ENCODE data around the gene ZMYND10. TPM values are rescaled to one million over a fixed set of nuclear protein-coding genes. Genes with fewer than 3 reads are reported as not detected.

ZMYND10 gene
- total RNA-seq, 1 experiment from 2014 or later = 0.74 TPM

DNA sequence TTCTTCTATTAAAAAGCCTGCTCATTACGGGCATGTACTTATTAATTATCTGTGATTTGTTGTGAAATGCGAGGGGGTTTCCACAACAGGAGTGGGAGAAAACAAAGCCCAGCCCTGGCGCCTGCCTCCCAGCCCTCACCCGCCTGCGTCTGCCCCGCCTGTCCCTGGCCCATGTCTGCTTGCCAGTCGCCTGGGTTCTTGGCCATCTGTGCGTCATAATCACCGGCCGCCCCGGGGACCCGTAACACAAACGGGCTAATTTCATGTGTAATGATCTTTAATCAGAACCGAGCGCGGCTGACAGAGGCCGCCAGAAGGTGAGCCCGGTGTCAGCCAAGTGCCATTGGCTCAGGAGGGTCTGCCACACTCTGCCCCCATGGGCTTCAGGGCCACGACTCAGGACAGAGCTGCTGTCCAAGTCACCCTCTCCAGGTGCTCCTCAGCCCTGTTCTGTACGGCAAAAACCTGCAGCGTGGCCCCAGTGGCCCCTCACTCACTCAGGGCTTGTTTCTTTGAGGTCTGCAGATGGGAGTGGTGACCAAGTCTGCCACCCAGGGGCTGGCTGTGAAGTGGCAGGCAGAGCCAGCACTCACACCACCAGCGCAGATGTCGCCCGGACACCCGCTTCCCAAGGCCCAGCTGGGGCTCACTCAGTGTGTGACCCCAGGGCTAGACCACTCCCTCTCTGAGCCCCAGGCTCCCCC, 42.6 kb upstream of the ZMYND10 start:
- Mint-ChIP-seq H3K27me3 (ENCODE audit: low read depth) (no peaks in the 10 kb centered on the region), H3K9me3 (no peaks in the 10 kb centered on the region), H3K36me3 (no peaks in the 10 kb centered on the region), H3K4me3 (no peak overlapping the region), H3K27ac (no peak overlapping the region), H3K4me1 (no peaks in the 10 kb centered on the region)
- TF ChIP-seq GRHL2 (CRISPR knock-in tag; IDR thresholded peaks at IDR 0.05; ENCODE audit: insufficient replicate concordance, severe bottlenecking) = no peak
- no peak for TF ChIP-seq TP53 (CRISPR knock-in tag; IDR thresholded peaks at IDR 0.05)
- TF ChIP-seq TEAD4 (CRISPR knock-in tag; IDR thresholded peaks at IDR 0.05) = no peak
- TF ChIP-seq, protein P1, sequence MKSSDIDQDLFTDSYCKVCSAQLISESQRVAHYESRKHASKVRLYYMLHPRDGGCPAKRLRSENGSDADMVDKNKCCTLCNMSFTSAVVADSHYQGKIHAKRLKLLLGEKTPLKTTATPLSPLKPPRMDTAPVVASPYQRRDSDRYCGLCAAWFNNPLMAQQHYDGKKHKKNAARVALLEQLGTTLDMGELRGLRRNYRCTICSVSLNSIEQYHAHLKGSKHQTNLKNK (CRISPR knock-in tag; IDR thresholded peaks at IDR 0.05) = no peak
- 0 out of 2 replicates have a peak, but pooled peaks have one; percentile 24 for TF ChIP-seq ZBTB21 (CRISPR knock-in tag; IDR thresholded peaks at IDR 0.05; ENCODE audit: borderline replicate concordance)
- TF ChIP-seq, protein P2, sequence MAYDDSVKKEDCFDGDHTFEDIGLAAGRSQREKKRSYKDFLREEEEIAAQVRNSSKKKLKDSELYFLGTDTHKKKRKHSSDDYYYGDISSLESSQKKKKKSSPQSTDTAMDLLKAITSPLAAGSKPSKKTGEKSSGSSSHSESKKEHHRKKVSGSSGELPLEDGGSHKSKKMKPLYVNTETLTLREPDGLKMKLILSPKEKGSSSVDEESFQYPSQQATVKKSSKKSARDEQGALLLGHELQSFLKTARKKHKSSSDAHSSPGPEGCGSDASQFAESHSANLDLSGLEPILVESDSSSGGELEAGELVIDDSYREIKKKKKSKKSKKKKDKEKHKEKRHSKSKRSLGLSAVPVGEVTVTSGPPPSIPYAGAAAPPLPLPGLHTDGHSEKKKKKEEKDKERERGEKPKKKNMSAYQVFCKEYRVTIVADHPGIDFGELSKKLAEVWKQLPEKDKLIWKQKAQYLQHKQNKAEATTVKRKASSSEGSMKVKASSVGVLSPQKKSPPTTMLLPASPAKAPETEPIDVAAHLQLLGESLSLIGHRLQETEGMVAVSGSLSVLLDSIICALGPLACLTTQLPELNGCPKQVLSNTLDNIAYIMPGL (CRISPR knock-in tag; IDR thresholded peaks at IDR 0.05) = no peak
- POLR2A ChIA-PET = interaction anchor here (0.5 to 0.6 kb wide), 2 partner anchors 39 to 1086 kb away, joined by 3 read pairs; no protein-coding TSS in a partner anchor
- CTCF ChIA-PET = interaction anchor here (0.6 to 3.7 kb wide), 11 partner anchors 13 to 224 kb away, joined by 3 to 15 read pairs (median 4); partner anchors contain the start of genes CISH, CYB561D2, NPRL2 and ZMYND10
- DNase-seq (ENCODE audit: low spot score) = peak; percentile 66
- peak; percentile 84 for ATAC-seq

DNA sequence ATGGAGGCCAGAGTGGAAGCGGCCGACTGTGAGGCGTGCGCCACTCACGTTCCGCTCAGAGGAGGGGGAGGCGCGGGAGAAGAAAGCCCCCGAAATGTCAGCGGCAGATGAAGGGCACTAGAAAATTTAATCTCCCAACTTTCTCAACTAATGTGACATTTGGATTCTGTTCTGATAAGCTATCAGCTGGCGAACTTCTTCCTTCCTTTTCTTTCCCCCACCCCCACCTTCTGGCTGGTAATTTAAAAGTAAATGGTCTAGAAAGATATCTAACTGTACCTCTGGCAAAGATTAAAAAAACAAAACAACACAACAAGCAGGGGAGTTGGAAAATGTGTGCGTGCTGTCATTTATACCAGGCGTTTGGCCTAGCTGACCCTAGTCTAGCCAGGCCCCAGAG, 40.2 kb upstream of the ZMYND10 start:
- Mint-ChIP-seq H3K27me3 (ENCODE audit: low read depth) (no peaks in the 10 kb centered on the region), H3K4me3 (no peak overlapping the region), H3K4me1 (no peaks in the 10 kb centered on the region), H3K36me3 (no peaks in the 10 kb centered on the region), H3K27ac (no peak overlapping the region), H3K9me3 (no peaks in the 10 kb centered on the region)
- no peak for TF ChIP-seq RORB (CRISPR knock-in tag; IDR thresholded peaks at IDR 0.05)
- TF ChIP-seq EMX1 (CRISPR knock-in tag; IDR thresholded peaks at IDR 0.05) = no peak
- no peak for TF ChIP-seq ZNF416 (CRISPR knock-in tag; IDR thresholded peaks at IDR 0.05)
- TF ChIP-seq, protein P3, sequence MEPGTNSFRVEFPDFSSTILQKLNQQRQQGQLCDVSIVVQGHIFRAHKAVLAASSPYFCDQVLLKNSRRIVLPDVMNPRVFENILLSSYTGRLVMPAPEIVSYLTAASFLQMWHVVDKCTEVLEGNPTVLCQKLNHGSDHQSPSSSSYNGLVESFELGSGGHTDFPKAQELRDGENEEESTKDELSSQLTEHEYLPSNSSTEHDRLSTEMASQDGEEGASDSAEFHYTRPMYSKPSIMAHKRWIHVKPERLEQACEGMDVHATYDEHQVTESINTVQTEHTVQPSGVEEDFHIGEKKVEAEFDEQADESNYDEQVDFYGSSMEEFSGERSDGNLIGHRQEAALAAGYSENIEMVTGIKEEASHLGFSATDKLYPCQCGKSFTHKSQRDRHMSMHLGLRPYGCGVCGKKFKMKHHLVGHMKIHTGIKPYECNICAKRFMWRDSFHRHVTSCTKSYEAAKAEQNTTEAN (CRISPR knock-in tag; IDR thresholded peaks at IDR 0.05) = no peak
- TF ChIP-seq, protein P4, sequence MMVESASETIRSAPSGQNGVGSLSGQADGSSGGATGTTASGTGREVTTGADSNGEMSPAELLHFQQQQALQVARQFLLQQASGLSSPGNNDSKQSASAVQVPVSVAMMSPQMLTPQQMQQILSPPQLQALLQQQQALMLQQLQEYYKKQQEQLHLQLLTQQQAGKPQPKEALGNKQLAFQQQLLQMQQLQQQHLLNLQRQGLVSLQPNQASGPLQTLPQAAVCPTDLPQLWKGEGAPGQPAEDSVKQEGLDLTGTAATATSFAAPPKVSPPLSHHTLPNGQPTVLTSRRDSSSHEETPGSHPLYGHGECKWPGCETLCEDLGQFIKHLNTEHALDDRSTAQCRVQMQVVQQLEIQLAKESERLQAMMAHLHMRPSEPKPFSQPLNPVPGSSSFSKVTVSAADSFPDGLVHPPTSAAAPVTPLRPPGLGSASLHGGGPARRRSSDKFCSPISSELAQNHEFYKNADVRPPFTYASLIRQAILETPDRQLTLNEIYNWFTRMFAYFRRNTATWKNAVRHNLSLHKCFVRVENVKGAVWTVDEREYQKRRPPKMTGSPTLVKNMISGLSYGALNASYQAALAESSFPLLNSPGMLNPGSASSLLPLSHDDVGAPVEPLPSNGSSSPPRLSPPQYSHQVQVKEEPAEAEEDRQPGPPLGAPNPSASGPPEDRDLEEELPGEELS (CRISPR knock-in tag; IDR thresholded peaks at IDR 0.05) = no peak
- TF ChIP-seq, protein P5, sequence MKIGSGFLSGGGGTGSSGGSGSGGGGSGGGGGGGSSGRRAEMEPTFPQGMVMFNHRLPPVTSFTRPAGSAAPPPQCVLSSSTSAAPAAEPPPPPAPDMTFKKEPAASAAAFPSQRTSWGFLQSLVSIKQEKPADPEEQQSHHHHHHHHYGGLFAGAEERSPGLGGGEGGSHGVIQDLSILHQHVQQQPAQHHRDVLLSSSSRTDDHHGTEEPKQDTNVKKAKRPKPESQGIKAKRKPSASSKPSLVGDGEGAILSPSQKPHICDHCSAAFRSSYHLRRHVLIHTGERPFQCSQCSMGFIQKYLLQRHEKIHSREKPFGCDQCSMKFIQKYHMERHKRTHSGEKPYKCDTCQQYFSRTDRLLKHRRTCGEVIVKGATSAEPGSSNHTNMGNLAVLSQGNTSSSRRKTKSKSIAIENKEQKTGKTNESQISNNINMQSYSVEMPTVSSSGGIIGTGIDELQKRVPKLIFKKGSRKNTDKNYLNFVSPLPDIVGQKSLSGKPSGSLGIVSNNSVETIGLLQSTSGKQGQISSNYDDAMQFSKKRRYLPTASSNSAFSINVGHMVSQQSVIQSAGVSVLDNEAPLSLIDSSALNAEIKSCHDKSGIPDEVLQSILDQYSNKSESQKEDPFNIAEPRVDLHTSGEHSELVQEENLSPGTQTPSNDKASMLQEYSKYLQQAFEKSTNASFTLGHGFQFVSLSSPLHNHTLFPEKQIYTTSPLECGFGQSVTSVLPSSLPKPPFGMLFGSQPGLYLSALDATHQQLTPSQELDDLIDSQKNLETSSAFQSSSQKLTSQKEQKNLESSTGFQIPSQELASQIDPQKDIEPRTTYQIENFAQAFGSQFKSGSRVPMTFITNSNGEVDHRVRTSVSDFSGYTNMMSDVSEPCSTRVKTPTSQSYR (CRISPR knock-in tag; IDR thresholded peaks at IDR 0.05) = no peak
- no peak for TF ChIP-seq ZBTB21 (CRISPR knock-in tag; IDR thresholded peaks at IDR 0.05; ENCODE audit: borderline replicate concordance)
- TF ChIP-seq SP1 (CRISPR knock-in tag; conservative IDR thresholded peaks at IDR 0.05) = no peak
- no peak for TF ChIP-seq FOXJ3 (CRISPR knock-in tag; IDR thresholded peaks at IDR 0.05; ENCODE audit: borderline replicate concordance)
- TF ChIP-seq, protein P6, sequence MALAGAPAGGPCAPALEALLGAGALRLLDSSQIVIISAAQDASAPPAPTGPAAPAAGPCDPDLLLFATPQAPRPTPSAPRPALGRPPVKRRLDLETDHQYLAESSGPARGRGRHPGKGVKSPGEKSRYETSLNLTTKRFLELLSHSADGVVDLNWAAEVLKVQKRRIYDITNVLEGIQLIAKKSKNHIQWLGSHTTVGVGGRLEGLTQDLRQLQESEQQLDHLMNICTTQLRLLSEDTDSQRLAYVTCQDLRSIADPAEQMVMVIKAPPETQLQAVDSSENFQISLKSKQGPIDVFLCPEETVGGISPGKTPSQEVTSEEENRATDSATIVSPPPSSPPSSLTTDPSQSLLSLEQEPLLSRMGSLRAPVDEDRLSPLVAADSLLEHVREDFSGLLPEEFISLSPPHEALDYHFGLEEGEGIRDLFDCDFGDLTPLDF (CRISPR knock-in tag; IDR thresholded peaks at IDR 0.05) = no peak
- no peak for TF ChIP-seq CBFB (CRISPR knock-in tag; IDR thresholded peaks at IDR 0.05; ENCODE audit: low read depth)
- no peak for TF ChIP-seq GRHL2 (CRISPR knock-in tag; IDR thresholded peaks at IDR 0.05; ENCODE audit: insufficient replicate concordance, severe bottlenecking)
- TF ChIP-seq, protein P7, sequence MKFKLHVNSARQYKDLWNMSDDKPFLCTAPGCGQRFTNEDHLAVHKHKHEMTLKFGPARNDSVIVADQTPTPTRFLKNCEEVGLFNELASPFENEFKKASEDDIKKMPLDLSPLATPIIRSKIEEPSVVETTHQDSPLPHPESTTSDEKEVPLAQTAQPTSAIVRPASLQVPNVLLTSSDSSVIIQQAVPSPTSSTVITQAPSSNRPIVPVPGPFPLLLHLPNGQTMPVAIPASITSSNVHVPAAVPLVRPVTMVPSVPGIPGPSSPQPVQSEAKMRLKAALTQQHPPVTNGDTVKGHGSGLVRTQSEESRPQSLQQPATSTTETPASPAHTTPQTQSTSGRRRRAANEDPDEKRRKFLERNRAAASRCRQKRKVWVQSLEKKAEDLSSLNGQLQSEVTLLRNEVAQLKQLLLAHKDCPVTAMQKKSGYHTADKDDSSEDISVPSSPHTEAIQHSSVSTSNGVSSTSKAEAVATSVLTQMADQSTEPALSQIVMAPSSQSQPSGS (CRISPR knock-in tag; IDR thresholded peaks at IDR 0.05; ENCODE audit: borderline replicate concordance, low read depth) = no peak
- DNase-seq (ENCODE audit: low spot score) = no peak
- ChIA-PET CTCF (interaction anchor here (2.3 to 3.7 kb wide), 2 partner anchors 10 to 29 kb away, joined by 9 to 15 read pairs; no protein-coding TSS in a partner anchor), POLR2A (no interaction called here)
- no peak for ATAC-seq

All from WTC11 (cell line).